ENCODE measurements around the gene FHIT. TPM values are rescaled to one million over a fixed set of nuclear protein-coding genes. Genes with fewer than 3 reads are reported as not detected.

FHIT gene
- total RNA-seq, 2 donors from 2014 or later: 10.4 to 15.8 TPM

DNA sequence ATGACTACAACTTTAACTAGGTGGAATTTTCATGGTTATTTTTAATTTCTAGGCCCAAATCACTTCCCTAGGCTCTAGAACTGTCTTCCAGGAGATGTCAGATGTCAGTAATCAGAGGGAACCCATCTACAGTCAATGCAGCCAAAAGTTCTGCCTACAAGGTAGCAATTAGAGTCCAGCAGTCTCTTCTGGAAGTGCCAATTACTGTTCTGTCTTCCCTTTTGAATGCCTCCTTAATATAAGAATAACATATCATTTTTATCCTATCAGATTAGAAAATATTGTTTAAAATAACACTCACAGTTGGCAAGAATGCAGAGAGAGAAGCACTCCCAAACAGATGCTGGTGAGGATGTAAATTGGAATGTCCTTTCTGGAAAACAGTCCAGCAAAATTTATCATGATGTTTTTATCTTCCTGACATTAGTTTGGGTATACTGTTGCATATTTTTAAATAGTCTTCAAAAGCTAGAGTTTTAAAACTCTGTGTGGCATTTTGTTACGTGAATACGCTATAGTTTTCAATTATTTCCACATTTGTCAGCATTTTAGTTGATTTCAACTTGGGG lies 543.7 kb downstream of the FHIT start:
- H3K27ac ChIP-seq: no peak overlapping the region

DNA sequence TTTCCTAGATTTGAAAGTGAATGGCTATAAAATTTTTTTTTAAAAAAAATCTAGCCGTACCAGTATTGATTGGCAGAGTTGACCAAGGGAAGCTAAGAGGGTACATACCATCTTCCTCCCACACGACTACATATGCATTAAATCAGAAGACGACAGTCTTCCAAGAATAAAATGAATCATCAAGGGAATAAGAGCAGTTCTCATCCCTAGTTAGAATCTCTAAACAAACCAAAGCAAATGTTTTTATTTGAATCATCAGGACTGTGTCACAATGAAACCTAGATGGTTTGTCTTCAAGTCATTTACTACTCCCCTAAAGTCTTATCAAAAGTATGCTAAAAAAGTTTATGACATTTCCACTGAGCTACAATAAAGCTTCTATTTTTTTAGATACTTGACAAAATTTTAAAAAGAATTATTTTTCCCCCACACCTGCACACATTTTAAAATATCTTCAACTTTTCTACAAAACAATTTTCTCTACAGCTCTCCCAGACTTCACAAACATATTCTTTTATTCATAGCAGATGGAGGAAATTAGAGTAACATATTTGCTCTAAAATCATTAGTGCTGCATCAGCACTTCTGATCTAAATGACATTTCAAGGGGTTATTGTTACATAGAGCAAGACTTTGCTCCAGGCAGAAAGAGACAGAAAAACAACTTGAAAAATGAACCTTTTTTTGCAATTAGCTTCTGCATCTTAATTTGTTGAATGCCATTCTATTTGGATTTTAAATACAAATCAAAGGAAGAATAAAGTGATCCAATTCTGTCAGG lies 547.1 kb downstream of the FHIT start:
- ATAC-seq (no peak), DNase-seq (no peak)
- H3K36me3 ChIP-seq (replicated peaks in 1 of 2; ENCODE audit: insufficient read depth in 1 of 2, low read depth in 2 of 2): no peaks in the 10 kb centered on the region
- no peaks in the 10 kb centered on the region for H3K4me1 ChIP-seq
- no peaks in the 10 kb centered on the region for H3K9me3 ChIP-seq
- no peak overlapping the region for H3K27ac ChIP-seq
- intact Hi-C loops (cut with DNase I): no loop called here
- no peak overlapping the region for H3K4me3 ChIP-seq
- no peaks in the 10 kb centered on the region for H3K27me3 ChIP-seq
- TF ChIP-seq POLR2A (IDR thresholded peaks at IDR 0.05): no peak
- TF ChIP-seq, protein P1, sequence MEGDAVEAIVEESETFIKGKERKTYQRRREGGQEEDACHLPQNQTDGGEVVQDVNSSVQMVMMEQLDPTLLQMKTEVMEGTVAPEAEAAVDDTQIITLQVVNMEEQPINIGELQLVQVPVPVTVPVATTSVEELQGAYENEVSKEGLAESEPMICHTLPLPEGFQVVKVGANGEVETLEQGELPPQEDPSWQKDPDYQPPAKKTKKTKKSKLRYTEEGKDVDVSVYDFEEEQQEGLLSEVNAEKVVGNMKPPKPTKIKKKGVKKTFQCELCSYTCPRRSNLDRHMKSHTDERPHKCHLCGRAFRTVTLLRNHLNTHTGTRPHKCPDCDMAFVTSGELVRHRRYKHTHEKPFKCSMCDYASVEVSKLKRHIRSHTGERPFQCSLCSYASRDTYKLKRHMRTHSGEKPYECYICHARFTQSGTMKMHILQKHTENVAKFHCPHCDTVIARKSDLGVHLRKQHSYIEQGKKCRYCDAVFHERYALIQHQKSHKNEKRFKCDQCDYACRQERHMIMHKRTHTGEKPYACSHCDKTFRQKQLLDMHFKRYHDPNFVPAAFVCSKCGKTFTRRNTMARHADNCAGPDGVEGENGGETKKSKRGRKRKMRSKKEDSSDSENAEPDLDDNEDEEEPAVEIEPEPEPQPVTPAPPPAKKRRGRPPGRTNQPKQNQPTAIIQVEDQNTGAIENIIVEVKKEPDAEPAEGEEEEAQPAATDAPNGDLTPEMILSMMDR (IDR thresholded peaks at IDR 0.05): no peak
- WGBS, 2 donors: 88 to 95% methylated on average over 3 of the region's 3 CpGs

More for the DNA sequence above, 543.7 kb downstream of the FHIT start:
- intact Hi-C loops (cut with DNase I): no loop called here
- ATAC-seq (no peak), DNase-seq (no peak)
- WGBS, 2 donors: 85 to 91% methylated on average over 2 of the region's 2 CpGs
- Histone ChIP-seq H3K36me3 (replicated peaks in 1 of 2; ENCODE audit: insufficient read depth in 1 of 2, low read depth in 2 of 2) (no peaks in the 10 kb centered on the region), H3K27me3 (no peaks in the 10 kb centered on the region), H3K9me3 (no peaks in the 10 kb centered on the region), H3K4me3 (no peak overlapping the region), H3K4me1 (no peaks in the 10 kb centered on the region)
- no peak for TF ChIP-seq POLR2A (IDR thresholded peaks at IDR 0.05)
- TF ChIP-seq, protein P1 (IDR thresholded peaks at IDR 0.05): no peak

DNA sequence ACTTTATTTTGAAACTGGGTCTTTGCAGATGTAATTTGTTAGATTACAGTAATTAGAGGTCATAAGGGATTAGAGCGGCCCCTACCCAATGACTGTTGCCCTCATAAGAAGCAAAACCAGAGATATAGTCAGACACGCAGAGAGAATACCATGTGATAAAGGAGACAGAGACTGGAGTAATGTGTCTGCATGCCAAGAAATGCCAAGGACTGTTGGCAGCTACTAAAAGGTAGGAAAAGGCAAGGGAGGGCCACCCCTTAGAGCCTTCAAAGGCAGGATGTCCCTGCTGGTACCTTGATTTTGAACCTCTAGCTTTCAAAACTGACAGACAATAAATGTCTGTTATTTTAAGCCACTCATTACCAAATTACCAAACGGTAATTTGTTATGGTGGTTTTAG lies 548.2 kb downstream of the FHIT start:
- TF ChIP-seq, protein P1 (IDR thresholded peaks at IDR 0.05): no peak
- no peak for TF ChIP-seq POLR2A (IDR thresholded peaks at IDR 0.05)
- Histone ChIP-seq H3K27ac (no peak overlapping the region), H3K27me3 (no peaks in the 10 kb centered on the region), H3K36me3 (replicated peaks in 1 of 2; ENCODE audit: insufficient read depth in 1 of 2, low read depth in 2 of 2) (no peaks in the 10 kb centered on the region), H3K4me3 (no peak overlapping the region), H3K4me1 (no peaks in the 10 kb centered on the region), H3K9me3 (no peaks in the 10 kb centered on the region)
- 87 to 97% methylated on average over 3 of the region's 3 CpGs for WGBS, 2 donors
- DNase-seq (no peak), ATAC-seq (no peak)
- intact Hi-C loops (cut with DNase I): no loop called here

DNA sequence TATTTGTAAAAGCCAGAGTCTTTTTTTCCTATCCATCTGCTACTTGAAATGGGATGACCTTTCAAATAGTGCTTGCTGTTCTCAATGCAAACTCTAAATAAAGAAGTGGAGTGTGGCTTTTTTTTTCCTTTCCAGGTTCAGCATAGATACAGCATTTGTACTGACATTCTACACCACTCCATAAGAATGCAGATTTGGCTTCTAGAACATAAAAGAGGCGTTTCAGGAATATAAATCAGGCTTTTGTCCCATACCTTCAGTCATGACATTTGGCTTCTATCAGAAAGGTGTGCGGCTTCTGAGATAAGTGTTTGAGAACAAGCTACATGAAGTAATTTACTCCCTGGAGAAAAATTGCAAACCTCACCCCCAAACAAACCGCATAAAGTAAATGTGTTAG lies 553.1 kb downstream of the FHIT start:
- TF ChIP-seq, protein P1 (IDR thresholded peaks at IDR 0.05): no peak
- TF ChIP-seq POLR2A (IDR thresholded peaks at IDR 0.05): no peak
- DNase-seq: no peak
- intact Hi-C loops (cut with DNase I): no loop called here
- 78 to 83% methylated on average over 3 of the region's 3 CpGs for WGBS, 2 donors
- no peaks in the 10 kb centered on the region for H3K4me1 ChIP-seq
- H3K36me3 ChIP-seq (replicated peaks in 1 of 2; ENCODE audit: insufficient read depth in 1 of 2, low read depth in 2 of 2): no peaks in the 10 kb centered on the region
- H3K4me3 ChIP-seq: no peak overlapping the region
- no peak overlapping the region for H3K27ac ChIP-seq
- no peaks in the 10 kb centered on the region for H3K27me3 ChIP-seq
- H3K9me3 ChIP-seq: no peaks in the 10 kb centered on the region
- ATAC-seq: no peak

DNA sequence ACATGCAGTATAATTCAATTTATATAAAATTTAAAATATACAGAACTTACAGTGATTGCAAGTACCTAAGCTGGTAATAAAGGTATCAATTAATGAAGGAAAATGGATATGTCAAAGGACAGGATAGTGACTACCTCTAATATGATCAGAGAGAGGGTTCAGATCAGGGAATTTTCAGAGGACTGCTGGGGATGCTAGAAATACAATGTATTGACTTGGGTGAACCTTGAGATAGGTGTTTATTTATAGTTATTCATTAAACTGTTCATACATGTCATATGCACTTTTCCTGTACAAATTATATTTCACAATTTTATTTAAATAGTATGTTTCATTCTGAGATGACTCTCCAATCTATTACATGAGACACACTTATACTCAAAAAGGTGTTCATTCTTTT lies 554.1 kb downstream of the FHIT start:
- no peak overlapping the region for H3K27ac ChIP-seq
- no peaks in the 10 kb centered on the region for H3K36me3 ChIP-seq (replicated peaks in 1 of 2; ENCODE audit: insufficient read depth in 1 of 2, low read depth in 2 of 2)
- no peak overlapping the region for H3K4me3 ChIP-seq
- no peaks in the 10 kb centered on the region for H3K9me3 ChIP-seq
- no peaks in the 10 kb centered on the region for H3K27me3 ChIP-seq
- ATAC-seq (no peak), DNase-seq (no peak)
- intact Hi-C loops (cut with DNase I): no loop called here
- TF ChIP-seq, protein P1 (IDR thresholded peaks at IDR 0.05): no peak
- TF ChIP-seq POLR2A (IDR thresholded peaks at IDR 0.05): no peak
- H3K4me1 ChIP-seq: no peaks in the 10 kb centered on the region
